HUES48 (cell line): ENCODE measurements around the gene CASP3.
"Not testable (repeated sequence)": the region's sequence is repeated elsewhere in the genome, so short reads cannot be mapped to it uniquely, and the experiment has no call there.

Source experiments
- H3K27ac ChIP-seq: one replicate; pipeline ENCODE4 v1.7.0; 2013; ENCODE audit warnings: low read depth, low read length, inconsistent platforms
- H3K27me3 ChIP-seq: 2 replicates; pipeline ENCODE4 v1.6.1; 2013; ENCODE audit warnings: mild to moderate bottlenecking, low read length; ENCODE audit not compliant: control insufficient read depth, insufficient read depth
- H3K36me3 ChIP-seq: 2 replicates; pipeline ENCODE4 v1.6.1; 2013; ENCODE audit warnings: low read length; ENCODE audit not compliant: control insufficient read depth, insufficient read depth
- H3K4me1 ChIP-seq: 2 replicates; pipeline ENCODE4 v1.6.1; 2013; ENCODE audit warnings: mild to moderate bottlenecking, low read length; ENCODE audit not compliant: control insufficient read depth, insufficient read depth
- H3K4me3 ChIP-seq: 2 replicates; pipeline ENCODE4 v1.5.1; 2013; ENCODE audit warnings: mild to moderate bottlenecking, low read depth, low read length
- H3K9ac ChIP-seq: 2 replicates; pipeline ENCODE4 v1.6.1; 2013; ENCODE audit warnings: mild to moderate bottlenecking, low read depth, low read length, moderate library complexity
- H3K9me3 ChIP-seq: 2 replicates; pipeline ENCODE4 v1.6.1; 2013; ENCODE audit warnings: low read length; ENCODE audit not compliant: control insufficient read depth, insufficient read depth

CASP3 gene

DNA sequence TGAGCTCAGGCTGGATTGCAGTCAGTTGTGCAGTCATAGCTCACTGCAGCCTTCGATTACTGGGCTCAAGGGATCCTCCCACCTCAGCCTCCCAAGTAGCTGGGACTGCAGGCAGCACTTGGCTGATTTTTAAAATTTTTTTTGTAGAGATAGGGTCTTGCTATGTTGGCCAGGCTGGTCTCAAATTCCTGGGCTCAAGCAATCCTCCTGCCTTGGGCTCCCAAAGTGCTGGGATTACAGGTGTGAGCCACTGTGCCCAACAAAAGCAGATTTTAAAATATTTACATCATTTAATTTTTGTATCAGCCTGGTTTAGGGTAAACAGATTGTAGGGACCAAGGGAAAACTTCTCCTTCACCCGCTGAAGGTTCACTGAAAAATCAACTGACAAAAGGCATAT, 33.1 kb downstream of the CASP3 start:
- H3K4me1 ChIP-seq = peaks cover 14% of the 10 kb centered on the region
- H3K27me3 ChIP-seq, H3K4me3 ChIP-seq, H3K9ac ChIP-seq, H3K36me3 ChIP-seq: not testable (repeated sequence)
- peaks cover 16% of the 10 kb centered on the region for H3K9me3 ChIP-seq
- H3K27ac ChIP-seq = peak overlapping the region; percentile 77

DNA sequence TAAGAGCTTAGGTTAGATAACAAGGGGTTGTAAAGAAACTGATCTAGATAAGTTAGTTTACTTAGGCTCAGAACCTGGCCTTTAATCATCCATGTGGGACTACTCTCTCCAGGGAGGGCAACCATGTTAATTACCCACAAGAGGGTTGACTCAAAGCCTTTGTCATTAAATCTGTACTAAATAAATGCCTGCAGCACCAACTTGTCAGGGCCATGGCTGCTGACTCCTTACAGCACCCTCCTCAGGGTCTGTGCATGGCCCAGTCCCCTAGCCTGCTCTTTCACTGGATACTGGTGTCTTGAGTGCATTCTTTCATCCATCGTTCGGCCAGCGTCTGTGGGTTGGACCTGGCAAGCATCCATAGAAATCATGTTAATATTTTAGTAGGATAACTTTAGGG, 34.7 kb downstream of the CASP3 start:
- Histone ChIP-seq H3K36me3 (no peaks in the 10 kb centered on the region), H3K27me3 (no peaks in the 10 kb centered on the region), H3K9me3 (peaks cover 16% of the 10 kb centered on the region), H3K9ac (no peak overlapping the region), H3K27ac (no peak overlapping the region), H3K4me3 (no peak overlapping the region), H3K4me1 (peaks cover 14% of the 10 kb centered on the region)

DNA sequence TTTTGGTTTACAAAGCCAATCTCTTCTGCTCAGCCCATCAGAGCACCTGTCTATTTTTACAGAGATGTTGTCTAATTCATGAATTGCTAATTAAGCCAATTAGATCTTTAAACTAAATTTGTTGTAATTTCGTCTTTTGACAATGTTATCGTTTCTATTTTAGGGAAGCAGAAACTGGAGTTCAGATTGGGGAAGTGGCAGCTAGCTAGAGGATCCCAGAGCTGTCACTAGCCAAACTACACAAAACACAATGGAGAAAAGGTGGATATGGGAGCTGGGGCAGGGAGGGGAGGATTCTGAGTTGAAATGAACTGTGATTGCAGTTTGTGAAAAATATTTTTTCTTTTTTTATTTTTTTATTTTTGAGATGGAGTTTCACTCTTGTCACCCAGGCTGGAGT, 35.8 kb downstream of the CASP3 start:
- Histone ChIP-seq H3K9ac (no peak overlapping the region), H3K4me1 (peaks cover 14% of the 10 kb centered on the region), H3K36me3 (no peaks in the 10 kb centered on the region), H3K27ac (no peak overlapping the region), H3K9me3 (peaks cover 14% of the 10 kb centered on the region), H3K4me3 (no peak overlapping the region), H3K27me3 (no peaks in the 10 kb centered on the region)

DNA sequence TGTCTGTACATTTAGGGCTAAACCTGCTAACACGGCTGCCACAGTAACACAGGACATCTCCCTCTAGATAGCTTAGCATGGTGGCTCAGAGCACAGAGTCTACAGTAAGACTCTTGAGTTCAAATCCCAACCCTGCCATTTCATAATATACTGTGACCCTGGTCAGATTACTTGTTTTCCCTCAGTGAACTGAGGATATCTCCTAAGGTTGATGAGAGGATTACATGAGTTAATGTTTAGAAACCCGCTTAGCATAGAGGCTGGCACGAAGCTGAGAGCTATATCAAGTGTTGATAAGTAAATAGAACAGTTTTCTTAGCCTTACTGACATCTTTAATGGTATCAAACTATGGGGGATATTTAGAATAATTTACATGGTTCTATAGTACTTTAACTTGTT, 37.2 kb downstream of the CASP3 start:
- Histone ChIP-seq H3K27ac (no peak overlapping the region), H3K9ac (no peak overlapping the region), H3K4me1 (peaks cover 8% of the 10 kb centered on the region), H3K36me3 (no peaks in the 10 kb centered on the region), H3K9me3 (peaks cover 14% of the 10 kb centered on the region), H3K4me3 (no peak overlapping the region), H3K27me3 (no peaks in the 10 kb centered on the region)

DNA sequence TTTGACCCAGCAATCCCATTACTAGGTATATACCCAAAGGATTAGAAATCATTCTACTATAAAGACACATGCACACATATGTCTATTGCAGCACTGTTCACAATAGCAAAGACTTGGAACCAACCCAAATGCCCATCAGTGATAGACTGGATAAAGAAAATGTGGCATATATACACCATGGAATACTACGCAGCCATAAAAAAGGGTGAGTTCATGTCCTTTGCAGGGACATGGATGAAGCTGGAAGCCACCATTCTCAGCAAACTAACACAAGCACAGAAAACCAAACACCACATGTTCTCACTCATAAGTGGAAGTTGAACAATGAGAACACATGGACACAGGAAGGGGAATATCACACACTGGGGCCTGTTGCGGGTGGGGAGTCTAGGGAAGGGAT, 41.8 kb downstream of the CASP3 start:
- H3K4me1 ChIP-seq = not testable (repeated sequence)

DNA sequence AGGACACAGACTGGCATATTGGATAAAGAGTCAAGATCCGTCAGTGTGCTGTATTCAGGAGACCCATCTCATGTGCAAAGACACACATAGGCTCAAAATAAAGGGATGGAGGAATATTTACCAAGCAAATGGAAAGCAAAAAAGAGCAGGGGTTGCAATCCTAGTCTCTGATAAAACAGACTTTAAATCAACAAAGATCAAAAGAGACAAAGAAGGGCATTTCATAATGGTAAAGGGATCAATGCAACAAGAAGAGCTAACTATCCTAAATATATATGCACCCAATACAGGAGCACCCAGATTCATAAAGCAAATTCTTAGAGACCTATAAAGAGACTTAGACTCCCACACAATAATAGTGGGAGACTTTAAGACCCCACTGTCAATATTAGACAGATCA, 46.4 kb downstream of the CASP3 start:
- H3K27ac ChIP-seq, H3K4me3 ChIP-seq, H3K36me3 ChIP-seq, H3K9ac ChIP-seq, H3K27me3 ChIP-seq, H3K9me3 ChIP-seq, H3K4me1 ChIP-seq: not testable (repeated sequence)

More for the DNA sequence above, 41.8 kb downstream of the CASP3 start:
- not testable (repeated sequence) for H3K9me3 ChIP-seq, H3K27me3 ChIP-seq, H3K9ac ChIP-seq, H3K4me3 ChIP-seq, H3K36me3 ChIP-seq, H3K27ac ChIP-seq

DNA sequence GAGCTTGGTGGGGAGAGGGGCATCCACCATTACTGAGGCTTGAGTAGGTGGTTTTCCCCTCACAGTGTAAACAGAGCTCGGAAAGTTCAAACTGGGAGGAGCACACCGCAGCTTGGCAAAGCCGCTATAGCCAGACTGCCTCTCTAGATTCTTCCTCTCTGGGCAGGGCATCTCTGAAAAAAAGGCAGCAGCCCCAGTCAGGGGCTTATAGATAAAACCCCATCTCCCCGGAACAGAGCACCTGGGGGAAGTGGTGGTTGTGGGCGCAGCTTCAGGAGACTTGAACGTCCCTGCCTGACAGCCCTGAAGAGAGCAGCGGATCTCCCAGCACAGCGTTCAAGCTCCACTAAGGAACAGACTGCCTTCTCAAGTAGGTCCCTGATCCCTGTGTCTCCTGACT, 48.3 kb downstream of the CASP3 start:
- H3K9ac ChIP-seq, H3K36me3 ChIP-seq, H3K4me1 ChIP-seq, H3K4me3 ChIP-seq, H3K27me3 ChIP-seq, H3K27ac ChIP-seq, H3K9me3 ChIP-seq: not testable (repeated sequence)

DNA sequence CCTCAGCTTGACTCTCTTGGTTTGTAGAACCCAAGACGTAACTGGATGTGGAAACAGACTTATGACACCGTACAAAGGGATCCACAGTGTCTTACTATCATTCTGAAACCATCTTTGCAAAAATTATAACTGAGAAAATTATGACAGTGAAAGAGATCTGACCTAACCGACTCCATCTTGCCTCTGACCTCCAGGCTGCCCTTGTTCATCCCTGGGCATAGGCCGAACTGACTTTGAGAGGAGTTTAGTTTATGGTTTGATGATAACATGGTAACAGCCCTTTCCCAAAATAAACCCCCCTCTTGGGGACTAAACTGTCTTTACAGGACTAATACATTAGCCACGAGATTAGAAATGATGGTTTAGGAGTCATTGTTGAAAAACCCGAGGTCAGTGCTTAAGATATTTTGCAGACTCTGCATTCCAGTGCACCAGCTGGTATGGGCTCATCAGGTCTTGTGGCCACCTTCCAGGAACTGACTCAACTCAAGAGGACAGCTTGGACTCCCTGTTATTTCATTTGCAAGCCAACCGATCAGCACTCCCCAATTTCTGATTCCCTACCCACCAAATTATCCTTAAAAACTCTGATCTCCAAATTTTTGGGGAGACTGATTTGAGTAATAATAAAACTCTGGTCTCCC, 49.6 kb downstream of the CASP3 start:
- no peak overlapping the region for H3K27ac ChIP-seq
- no peaks in the 10 kb centered on the region for H3K36me3 ChIP-seq
- H3K9ac ChIP-seq = no peak overlapping the region
- H3K9me3 ChIP-seq = peaks cover 6% of the 10 kb centered on the region
- no peaks in the 10 kb centered on the region for H3K27me3 ChIP-seq
- H3K4me1 ChIP-seq = no peaks in the 10 kb centered on the region
- no peak overlapping the region for H3K4me3 ChIP-seq

DNA sequence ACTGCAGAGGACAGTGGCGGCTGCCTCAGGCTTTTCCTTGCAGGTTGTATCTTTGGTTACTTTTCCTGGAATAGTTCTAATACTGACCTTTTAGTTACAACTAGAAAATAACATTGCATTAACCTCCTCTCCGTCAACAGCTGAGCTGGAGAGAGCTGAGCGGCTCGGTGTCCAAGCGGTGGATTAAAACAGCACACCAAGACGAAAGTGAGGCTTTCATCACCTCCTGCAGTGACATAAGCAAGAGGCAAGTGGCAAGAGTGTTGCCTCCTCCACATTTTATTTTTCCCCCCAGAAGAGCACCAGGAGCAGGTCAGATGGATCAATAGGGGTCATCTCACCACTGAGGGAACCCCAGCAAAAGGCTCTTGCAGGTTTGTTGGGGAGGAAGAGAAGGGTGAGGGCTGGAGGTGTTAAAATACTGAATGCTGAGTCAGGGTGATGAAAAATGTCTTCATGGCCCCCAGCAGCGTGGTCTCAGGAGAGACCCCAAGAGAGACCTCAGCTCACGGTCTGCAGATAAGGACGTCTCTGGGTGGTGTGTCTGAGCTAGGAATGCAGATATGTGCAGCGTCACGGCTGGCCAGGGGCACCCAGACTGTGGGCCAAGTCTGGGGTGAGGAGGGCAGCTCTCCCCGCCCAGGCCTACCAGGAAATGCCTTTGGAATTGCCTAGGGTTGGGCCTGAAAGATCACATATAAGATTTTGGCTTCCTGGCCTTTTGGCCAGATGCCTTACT, 50.3 kb downstream of the CASP3 start:
- Histone ChIP-seq H3K9ac (no peak overlapping the region), H3K9me3 (no peaks in the 10 kb centered on the region), H3K36me3 (no peaks in the 10 kb centered on the region), H3K27ac (no peak overlapping the region), H3K4me3 (no peak overlapping the region), H3K27me3 (no peaks in the 10 kb centered on the region), H3K4me1 (no peaks in the 10 kb centered on the region)

DNA sequence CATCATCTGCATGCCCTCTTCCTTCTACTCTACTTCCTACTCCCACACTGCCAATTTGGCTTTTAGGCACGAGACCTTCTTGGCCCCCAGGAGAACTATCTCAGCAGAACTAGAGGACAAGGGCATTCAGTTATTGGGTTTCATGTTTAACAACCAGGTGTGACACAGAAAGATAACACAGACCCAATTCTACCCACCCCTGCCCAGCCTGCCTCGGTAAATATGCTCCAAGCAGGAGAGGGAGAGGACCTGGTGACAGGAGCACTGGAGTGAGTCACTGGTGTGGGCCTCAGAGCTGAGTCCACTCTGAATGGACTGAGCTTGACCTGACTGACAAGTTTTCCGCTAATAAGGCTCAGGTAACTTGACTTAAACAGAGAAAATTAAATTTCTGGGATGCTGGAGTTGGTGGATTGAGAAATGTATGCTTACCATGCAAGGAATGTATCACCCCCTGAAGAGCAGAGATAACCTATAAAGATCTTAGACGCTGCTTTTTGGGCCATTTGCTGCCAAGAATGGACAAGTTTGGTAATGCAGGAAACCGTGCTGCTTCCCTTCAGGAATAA, 52.5 kb downstream of the CASP3 start:
- Histone ChIP-seq H3K9ac (no peak overlapping the region), H3K4me1 (no peaks in the 10 kb centered on the region), H3K27ac (no peak overlapping the region), H3K27me3 (no peaks in the 10 kb centered on the region), H3K36me3 (no peaks in the 10 kb centered on the region), H3K9me3 (no peaks in the 10 kb centered on the region), H3K4me3 (no peak overlapping the region)

DNA sequence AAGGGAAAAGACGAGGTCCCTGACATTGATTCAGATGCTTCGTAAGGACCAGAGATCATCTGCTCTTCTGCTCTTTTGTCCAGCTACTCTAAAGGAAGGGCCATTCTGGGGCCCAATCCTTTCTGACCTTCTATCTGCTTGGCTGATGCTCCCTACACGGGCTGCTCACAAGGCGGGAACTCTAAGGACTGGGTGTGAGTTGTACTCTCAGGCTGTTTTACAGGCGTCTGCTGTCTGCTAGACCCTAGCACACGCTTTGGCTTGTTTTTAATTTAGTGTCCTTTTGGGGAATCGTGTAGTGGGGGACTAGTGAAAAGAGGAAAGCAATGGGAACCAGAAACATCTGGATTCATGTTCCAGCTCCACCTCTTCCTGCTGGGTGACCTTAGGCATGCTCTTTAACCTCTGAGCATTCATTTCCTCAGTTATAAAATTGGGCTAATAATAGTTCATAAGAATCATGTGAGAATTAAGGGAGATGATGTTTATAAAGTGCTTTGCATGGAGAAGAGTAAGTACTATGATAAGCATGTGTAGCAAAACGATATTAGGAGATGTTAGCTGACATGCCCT, 53.1 kb downstream of the CASP3 start:
- no peak overlapping the region for H3K9ac ChIP-seq
- H3K36me3 ChIP-seq = no peaks in the 10 kb centered on the region
- no peaks in the 10 kb centered on the region for H3K4me1 ChIP-seq
- no peak overlapping the region for H3K4me3 ChIP-seq
- no peak overlapping the region for H3K27ac ChIP-seq
- H3K9me3 ChIP-seq = no peaks in the 10 kb centered on the region
- H3K27me3 ChIP-seq = no peaks in the 10 kb centered on the region
